SJSA1 (cell line): ENCODE results near the gene NEMP1. TPM values are rescaled to one million over a fixed set of nuclear protein-coding genes. Genes with fewer than 3 reads are reported as not detected.

Source experiments
- DNase-seq, 2 experiments: peaks; one replicate each; pipeline ENCODE4 v3.0.0-alpha.2; 2015 to 2020; ENCODE audit warnings: low spot score in 2 of 2, low read depth in 1 of 2
- H3K27ac ChIP-seq: fragments of 250-450 bp; sonication (Bioruptor Pico); 2 replicates; pipeline ENCODE4 v1.5.1; 2020; ENCODE audit warnings: mild to moderate bottlenecking, moderate library complexity
- H3K27me3 ChIP-seq: fragments of 250-450 bp; sonication (Bioruptor Pico); replicated peaks from 2 replicates; pipeline ENCODE4 v1.5.1; 2020; ENCODE audit warnings: mild to moderate bottlenecking, moderate library complexity
- H3K36me3 ChIP-seq: fragments of 250-450 bp; sonication (Bioruptor Pico); 2 replicates; pipeline ENCODE4 v1.5.1; 2020; ENCODE audit warnings: mild to moderate bottlenecking
- H3K4me1 ChIP-seq: fragments of 250-450 bp; sonication (Bioruptor Pico); replicated peaks from 2 replicates; pipeline ENCODE4 v1.6.1; 2021; ENCODE audit warnings: mild to moderate bottlenecking
- H3K4me3 ChIP-seq: fragments of 250-450 bp; sonication (Bioruptor Pico); 2 replicates; pipeline ENCODE4 v1.5.1; 2020; ENCODE audit warnings: mild to moderate bottlenecking
- H3K9me3 ChIP-seq: fragments of 250-450 bp; sonication (Bioruptor Pico); replicated peaks from 2 replicates; pipeline ENCODE4 v1.5.1; 2020; ENCODE audit warnings: mild to moderate bottlenecking
- total RNA-seq: library from RNA; depleted of rRNA; stranded (reverse); fragments of >200 nt; shearing (Covaris generic); gene quantifications from 2 replicates; pipeline ENCODE4 v1.2.3, GENCODE V29; 2014

NEMP1 gene
- total RNA-seq, 1 experiment from 2014 or later = 40.3 TPM

GRCh38 chr12:57099766-57100165, 21.2 kb upstream of the NEMP1 start:
- peaks cover 52% of the 10 kb centered on the region for H3K36me3 ChIP-seq
- no peak overlapping the region for H3K4me3 ChIP-seq
- no peak overlapping the region for H3K27ac ChIP-seq
- peaks cover 6% of the 10 kb centered on the region for H3K4me1 ChIP-seq
- no peak for DNase-seq
- no peaks in the 10 kb centered on the region for H3K27me3 ChIP-seq
- no peaks in the 10 kb centered on the region for H3K9me3 ChIP-seq

GRCh38 chr12:57099047-57099714, 20.6 kb upstream of the NEMP1 start:
- H3K27ac ChIP-seq = no peak overlapping the region
- peaks cover 57% of the 10 kb centered on the region for H3K36me3 ChIP-seq
- H3K9me3 ChIP-seq = no peaks in the 10 kb centered on the region
- DNase-seq = no peak
- H3K4me1 ChIP-seq = peaks cover 10% of the 10 kb centered on the region
- no peaks in the 10 kb centered on the region for H3K27me3 ChIP-seq
- H3K4me3 ChIP-seq = no peak overlapping the region

DNA sequence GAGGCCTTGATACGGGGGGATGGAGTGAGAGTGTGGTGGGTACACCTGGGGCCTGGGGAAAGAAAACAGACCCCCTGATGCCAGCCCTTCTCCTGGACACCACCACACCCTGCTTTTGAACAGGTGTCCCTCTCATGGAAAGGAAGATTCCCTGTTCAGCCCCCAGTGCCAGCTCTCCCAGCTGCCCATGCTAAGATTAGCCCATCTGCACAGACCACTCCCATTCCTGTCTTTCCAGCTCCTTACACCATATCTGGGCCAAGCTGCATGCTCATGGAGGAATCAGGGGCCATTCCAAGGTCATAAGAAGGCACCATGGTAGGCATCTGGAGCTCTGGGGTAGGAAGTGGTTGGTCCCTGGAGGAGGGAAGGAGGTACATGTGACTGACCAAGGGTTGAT, 20.0 kb upstream of the NEMP1 start:
- H3K27ac ChIP-seq = no peak overlapping the region
- DNase-seq = no peak
- peaks cover 54% of the 10 kb centered on the region for H3K36me3 ChIP-seq
- H3K9me3 ChIP-seq = no peaks in the 10 kb centered on the region
- no peaks in the 10 kb centered on the region for H3K27me3 ChIP-seq
- no peak overlapping the region for H3K4me3 ChIP-seq
- peaks cover 14% of the 10 kb centered on the region for H3K4me1 ChIP-seq

- Histone ChIP-seq H3K4me1 (peaks cover 17% of the 10 kb centered on the region), H3K9me3 (no peaks in the 10 kb centered on the region), H3K27me3 (no peaks in the 10 kb centered on the region), H3K4me3 (no peak overlapping the region), H3K27ac (no peak overlapping the region), H3K36me3 (peaks cover 60% of the 10 kb centered on the region)
- DNase-seq = no peak
These were observed 18.9 kb upstream of the NEMP1 start for GRCh38 chr12:57097554-57097835.

GRCh38 chr12:57096748-57097553, 18.4 kb upstream of the NEMP1 start:
- Histone ChIP-seq H3K9me3 (no peaks in the 10 kb centered on the region), H3K4me1 (peaks cover 17% of the 10 kb centered on the region), H3K27ac (no peak overlapping the region), H3K4me3 (no peak overlapping the region), H3K27me3 (no peaks in the 10 kb centered on the region), H3K36me3 (peaks cover 63% of the 10 kb centered on the region)
- no peak for DNase-seq

- Histone ChIP-seq H3K4me1 (peaks cover 17% of the 10 kb centered on the region), H3K4me3 (no peak overlapping the region), H3K36me3 (peaks cover 71% of the 10 kb centered on the region), H3K9me3 (no peaks in the 10 kb centered on the region), H3K27me3 (no peaks in the 10 kb centered on the region), H3K27ac (no peak overlapping the region)
- DNase-seq = no peak
These were observed 17.5 kb upstream of the NEMP1 start for GRCh38 chr12:57096099-57096572.

DNA sequence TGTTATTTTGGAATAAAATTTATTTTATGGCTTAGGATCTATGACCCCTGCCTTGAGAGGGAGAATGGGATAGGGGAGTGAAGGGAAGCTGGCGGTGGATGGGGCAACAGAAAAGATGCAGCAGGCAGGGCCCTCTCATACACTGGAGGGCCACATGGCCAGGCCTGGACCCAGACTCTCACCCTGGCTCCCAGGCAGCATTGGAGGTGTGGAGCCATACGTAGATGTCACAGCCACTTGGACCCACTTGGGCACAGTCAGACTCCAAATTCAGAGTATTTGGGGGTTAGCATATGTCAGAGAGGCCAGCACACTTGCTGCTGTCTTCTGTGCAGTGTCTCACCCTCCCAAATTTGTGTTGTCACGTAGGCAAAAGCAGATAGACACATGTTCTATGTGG, 16.8 kb upstream of the NEMP1 start:
- no peak for DNase-seq
- Histone ChIP-seq H3K9me3 (no peaks in the 10 kb centered on the region), H3K27me3 (no peaks in the 10 kb centered on the region), H3K4me1 (peaks cover 22% of the 10 kb centered on the region), H3K4me3 (no peak overlapping the region), H3K27ac (no peak overlapping the region), H3K36me3 (peaks cover 78% of the 10 kb centered on the region)

DNA sequence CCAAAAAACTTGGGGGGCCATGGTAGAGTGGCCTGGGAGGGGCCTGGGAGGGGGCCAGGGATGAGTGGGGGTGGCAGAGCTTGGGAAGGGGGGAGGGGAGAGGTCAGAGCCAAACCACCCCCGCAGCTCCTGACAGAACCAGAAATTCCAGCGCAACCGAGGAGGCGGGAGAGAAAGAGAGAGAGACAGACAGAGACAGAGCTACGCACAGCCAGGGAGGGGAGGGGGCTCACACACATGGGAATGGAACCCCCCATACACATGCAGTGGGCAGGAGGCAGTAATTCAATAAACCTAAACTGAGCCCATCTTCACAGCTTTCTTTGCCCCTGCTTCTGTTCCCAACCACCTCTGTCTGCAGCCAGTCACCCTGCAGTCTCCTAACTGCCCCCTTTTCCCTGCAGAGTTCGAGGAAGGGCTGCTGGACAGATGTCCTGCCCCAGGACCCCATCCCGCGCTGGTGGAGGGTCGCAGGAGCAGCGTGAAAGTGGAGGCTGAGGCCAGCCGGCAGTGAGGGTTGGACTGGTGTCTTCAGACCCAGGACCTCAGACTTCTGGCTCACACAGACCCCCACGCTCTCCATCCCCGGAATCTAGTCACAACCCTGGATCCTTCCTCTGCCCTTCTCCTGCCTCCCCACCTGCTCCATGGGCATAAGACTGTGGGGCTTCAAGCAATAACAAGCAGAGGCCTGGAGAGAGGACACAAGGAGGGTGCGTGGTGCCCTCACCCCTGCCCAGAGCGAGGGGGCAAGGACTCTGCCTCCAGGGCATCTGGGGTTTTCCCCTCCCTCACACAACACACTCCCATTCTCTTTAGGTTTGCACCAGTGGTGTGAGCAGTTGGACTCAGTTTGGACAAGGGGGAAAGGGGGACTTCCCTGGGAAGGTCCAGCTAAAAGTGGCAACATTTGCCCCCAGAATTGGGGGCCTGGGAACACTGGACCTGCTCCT, 15.9 kb upstream of the NEMP1 start:
- Histone ChIP-seq H3K4me1 (peaks cover 23% of the 10 kb centered on the region), H3K9me3 (no peaks in the 10 kb centered on the region), H3K4me3 (no peak overlapping the region), H3K27ac (no peak overlapping the region), H3K27me3 (no peaks in the 10 kb centered on the region), H3K36me3 (peaks cover 72% of the 10 kb centered on the region)
- DNase-seq = no peak

- Histone ChIP-seq H3K27me3 (no peaks in the 10 kb centered on the region), H3K4me3 (no peak overlapping the region), H3K27ac (no peak overlapping the region), H3K4me1 (peaks cover 23% of the 10 kb centered on the region), H3K36me3 (peaks cover 70% of the 10 kb centered on the region), H3K9me3 (no peaks in the 10 kb centered on the region)
- peak; percentile 41 to 73 for DNase-seq
These were observed 15.0 kb upstream of the NEMP1 start for GRCh38 chr12:57093415-57094207.

- H3K27me3 ChIP-seq = no peaks in the 10 kb centered on the region
- H3K36me3 ChIP-seq = peaks cover 66% of the 10 kb centered on the region
- H3K4me1 ChIP-seq = peaks cover 29% of the 10 kb centered on the region
- H3K9me3 ChIP-seq = no peaks in the 10 kb centered on the region
- H3K4me3 ChIP-seq = no peak overlapping the region
- no peak overlapping the region for H3K27ac ChIP-seq
- no peak for DNase-seq
These were observed 14.4 kb upstream of the NEMP1 start for GRCh38 chr12:57092876-57093414.

GRCh38 chr12:57092529-57092862, 13.9 kb upstream of the NEMP1 start:
- Histone ChIP-seq H3K9me3 (no peaks in the 10 kb centered on the region), H3K4me1 (peaks cover 30% of the 10 kb centered on the region), H3K27ac (no peak overlapping the region), H3K27me3 (no peaks in the 10 kb centered on the region), H3K36me3 (peaks cover 64% of the 10 kb centered on the region), H3K4me3 (no peak overlapping the region)
- no peak for DNase-seq

- H3K27me3 ChIP-seq = no peaks in the 10 kb centered on the region
- H3K27ac ChIP-seq = no peak overlapping the region
- peaks cover 24% of the 10 kb centered on the region for H3K4me1 ChIP-seq
- peaks cover 60% of the 10 kb centered on the region for H3K36me3 ChIP-seq
- no peaks in the 10 kb centered on the region for H3K9me3 ChIP-seq
- no peak for DNase-seq
- H3K4me3 ChIP-seq = no peak overlapping the region
These were observed 13.3 kb upstream of the NEMP1 start for GRCh38 chr12:57091638-57092528.
